GM23338 (cell line): Measurements from ENCODE around the gene ATG16L2. TPM values are rescaled to one million over a fixed set of nuclear protein-coding genes. Genes with fewer than 3 reads are reported as not detected.

Source experiments
- ATAC-seq: fragments of 200-7000 bp; cut with Tn5 transposase; 3 replicates; pipeline ENCODE4 v1.9.1; 2020
- DNase-seq: peaks from one replicate; pipeline ENCODE4 v3.0.0-alpha.2; 2015; ENCODE audit warnings: low spot score
- H2AFZ ChIP-seq: fragments of 200-600 bp; sonication (generic); 2 replicates; pipeline ENCODE4 v1.8.0; 2016; ENCODE audit warnings: antibody characterized with exemption, mild to moderate bottlenecking, moderate library complexity
- H3F3A ChIP-seq: fragments of 200-600 bp; sonication (generic); replicated peaks from 2 replicates; pipeline ENCODE4 v1.8.0; 2017; ENCODE audit warnings: antibody characterized with exemption, mixed run types, low read depth
- H3K27ac ChIP-seq: fragments of 200-600 bp; sonication (generic); 2 replicates; pipeline ENCODE4 v1.6.1; 2016; ENCODE audit warnings: low read depth
- H3K27me3 ChIP-seq: fragments of 200-600 bp; sonication (generic); 2 replicates; pipeline ENCODE4 v1.8.0; 2016; ENCODE audit warnings: mild to moderate bottlenecking, mixed run types, moderate library complexity; ENCODE audit not compliant: insufficient read depth
- H3K36me3 ChIP-seq: fragments of 200-600 bp; sonication (generic); 2 replicates; pipeline ENCODE4 v1.8.0; 2016; ENCODE audit warnings: mild to moderate bottlenecking; ENCODE audit not compliant: insufficient read depth
- H3K4me1 ChIP-seq: fragments of 200-600 bp; sonication (generic); 2 replicates; pipeline ENCODE4 v1.8.0; 2016; ENCODE audit warnings: mild to moderate bottlenecking, moderate library complexity; ENCODE audit not compliant: insufficient read depth
- H3K4me2 ChIP-seq: fragments of 200-600 bp; sonication (generic); 2 replicates; pipeline ENCODE4 v1.7.1; 2017; ENCODE audit warnings: mixed run types
- H3K4me3 ChIP-seq: fragments of 200-600 bp; sonication (generic); 2 replicates; pipeline ENCODE4 v1.6.1; 2016; ENCODE audit warnings: mixed run types
- H3K79me2 ChIP-seq: fragments of 200-600 bp; sonication (generic); replicated peaks from 2 replicates; pipeline ENCODE4 v1.8.0; 2017; ENCODE audit warnings: mild to moderate bottlenecking; ENCODE audit not compliant: insufficient read depth
- H3K9me2 ChIP-seq: fragments of 200-600 bp; sonication (generic); 2 replicates; pipeline ENCODE4 v1.8.0; 2017; ENCODE audit not compliant: insufficient read depth
- H4K20me1 ChIP-seq: fragments of 200-600 bp; sonication (generic); replicated peaks from 2 replicates; pipeline ENCODE4 v1.8.0; 2017; ENCODE audit warnings: mild to moderate bottlenecking; ENCODE audit not compliant: insufficient read depth
- H3K27ac Mint-ChIP-seq: 2 replicates; pipeline ENCODE4 v1.8.0; 2020; ENCODE audit warnings: inconsistent platforms, mild to moderate bottlenecking, moderate library complexity, mixed read lengths
- H3K27me3 Mint-ChIP-seq: 3 replicates; pipeline ENCODE4 v1.8.0; 2022; ENCODE audit warnings: low read depth, mild to moderate bottlenecking, moderate library complexity, mixed read lengths, inconsistent platforms; ENCODE audit not compliant: insufficient read depth, poor library complexity
- H3K36me3 Mint-ChIP-seq: 3 replicates; pipeline ENCODE4 v1.8.0; 2021; ENCODE audit warnings: low read depth, mild to moderate bottlenecking, inconsistent platforms, moderate library complexity, mixed read lengths
- H3K4me1 Mint-ChIP-seq: 3 replicates; pipeline ENCODE4 v1.8.0; 2020; ENCODE audit warnings: mild to moderate bottlenecking, inconsistent platforms, mixed read lengths
- H3K4me3 Mint-ChIP-seq: 3 replicates; pipeline ENCODE4 v1.8.0; 2021; ENCODE audit warnings: moderate library complexity, mild to moderate bottlenecking, inconsistent platforms, mixed read lengths
- H3K9me3 Mint-ChIP-seq: 3 replicates; pipeline ENCODE4 v1.8.0; 2020; ENCODE audit warnings: moderate library complexity, mild to moderate bottlenecking, inconsistent platforms, mixed read lengths
- CREB1 ChIP-seq: fragments of 250-450 bp; sonication (Bioruptor Pico); IDR thresholded peaks from 2 replicates; pipeline ENCODE4 v1.5.0; 2020; ENCODE audit warnings: low read depth, mild to moderate bottlenecking, moderate library complexity
- CTCF ChIP-seq, 2 experiments: fragments of 200-600 bp in 1 of 2; sonication (generic) in 1 of 2; conservative IDR thresholded peaks; 2 replicates each; pipeline versions ENCODE4 v1.5.1 to v1.6.1; 2016 to 2017; ENCODE audit warnings: antibody characterized with exemption in 2 of 2, low read depth in 2 of 2, mild to moderate bottlenecking in 2 of 2, moderate library complexity in 1 of 2
- ETS1 ChIP-seq: IDR thresholded peaks from 2 replicates; pipeline ENCODE4 v1.6.1; 2016; ENCODE audit warnings: antibody characterized with exemption
- EZH2 ChIP-seq: fragments of 200-600 bp; sonication (generic); IDR thresholded peaks from one replicate; pipeline ENCODE4 v1.8.0; 2017; ENCODE audit warnings: antibody characterized with exemption, mild to moderate bottlenecking, low read depth; ENCODE audit not compliant: unreplicated experiment
- EZH2phosphoT487 ChIP-seq: fragments of 200-600 bp; sonication (generic); IDR thresholded peaks from one replicate; pipeline ENCODE4 v1.8.1; 2018; ENCODE audit warnings: antibody characterized with exemption; ENCODE audit not compliant: unreplicated experiment
- JUNB ChIP-seq: IDR thresholded peaks from one replicate; pipeline ENCODE4 v1.6.1; 2016; ENCODE audit warnings: antibody characterized with exemption; ENCODE audit not compliant: unreplicated experiment
- POLR2AphosphoS5 ChIP-seq: IDR thresholded peaks from 2 replicates; pipeline ENCODE4 v1.6.1; 2016; ENCODE audit warnings: antibody characterized with exemption, low read depth
- REST ChIP-seq: IDR thresholded peaks from one replicate; pipeline ENCODE4 v1.6.1; 2018; ENCODE audit warnings: antibody characterized with exemption; ENCODE audit not compliant: unreplicated experiment
- STAT1 ChIP-seq: IDR thresholded peaks from one replicate; pipeline ENCODE4 v1.6.1; 2016; ENCODE audit warnings: antibody characterized with exemption; ENCODE audit not compliant: unreplicated experiment
- ZNF114 ChIP-seq: fragments of 250-450 bp; sonication (Bioruptor Pico); IDR thresholded peaks from 2 replicates; pipeline ENCODE4 v1.5.0; 2020; ENCODE audit warnings: mild to moderate bottlenecking, moderate library complexity
- ZNF331 ChIP-seq: fragments of 250-450 bp; sonication (Bioruptor Pico); IDR thresholded peaks from 2 replicates; pipeline ENCODE4 v1.5.0; 2020; ENCODE audit warnings: low read depth, mild to moderate bottlenecking, moderate library complexity
- polyA plus RNA-seq: library from polyadenylated mRNA; unstranded; fragments of >200 nt; fragmentation: Nextera tagmentation; extraction: Ambion mirVana; gene quantifications from 2 replicates; pipeline ENCODE4 v1.2.1, GENCODE V29; 2016
- total RNA-seq: library from RNA; depleted of rRNA; stranded (reverse); fragments of >200 nt; shearing (Covaris generic); gene quantifications from 2 replicates; pipeline ENCODE4 v1.2.3, GENCODE V29; 2014

The ATG16L2 gene
- total and polyA plus RNA-seq, 2 experiments from 2014 or later: 9.6 to 24.6 TPM

GRCh38 chr11:72834905-72835304 lies 20.7 kb downstream of the ATG16L2 start:
- no peak for DNase-seq
- Mint-ChIP-seq H3K36me3 (no peaks in the 10 kb centered on the region), H3K9me3 (no peaks in the 10 kb centered on the region), H3K27ac (0 out of 2 replicates have a peak overlapping the region, but pooled peaks have one; percentile 0), H3K4me1 (peaks cover 8% of the 10 kb centered on the region; the same call in 2 of the 3 replicates), H3K4me3 (no peak overlapping the region), H3K27me3 (peaks cover 9% of the 10 kb centered on the region)
- no peak overlapping the region for H3K4me2 ChIP-seq
- no peak for ATAC-seq
- H3K79me2 ChIP-seq: no peaks in the 10 kb centered on the region
- H3K9me2 ChIP-seq: no peaks in the 10 kb centered on the region
- no peaks in the 10 kb centered on the region; the same call in 1 of the 2 replicates for H4K20me1 ChIP-seq
- no peaks in the 10 kb centered on the region for H3K36me3 ChIP-seq
- H3K27me3 ChIP-seq: no peaks in the 10 kb centered on the region
- H3F3A ChIP-seq: no peaks in the 10 kb centered on the region
- no peak overlapping the region for H3K27ac ChIP-seq
- H3K4me3 ChIP-seq: no peak overlapping the region
- TF ChIP-seq EZH2 (no peak), ETS1 (no peak), ZNF114 (CRISPR knock-in tag) (no peak), POLR2AphosphoS5 (no peak), REST (no peak), CTCF (conservative IDR thresholded peaks at IDR 0.05; ENCODE audit: low read depth in 2 of 2) (no peak), ZNF331 (CRISPR knock-in tag) (no peak), EZH2phosphoT487 (no peak), STAT1 (no peak)
- peaks cover 7% of the 10 kb centered on the region for H3K4me1 ChIP-seq
- no peak overlapping the region for H2AFZ ChIP-seq

GRCh38 chr11:72836111-72836510 lies 21.9 kb downstream of the ATG16L2 start:
- no peak overlapping the region for H3K27ac ChIP-seq
- no peak for ATAC-seq
- no peak overlapping the region for H3K27ac Mint-ChIP-seq

More at GRCh38 chr11:72836111-72836510, 21.9 kb downstream of the ATG16L2 start:
- H3K9me2 ChIP-seq: no peaks in the 10 kb centered on the region
- no peaks in the 10 kb centered on the region for H3K79me2 ChIP-seq
- H4K20me1 ChIP-seq: no peaks in the 10 kb centered on the region; the same call in 1 of the 2 replicates
- no peaks in the 10 kb centered on the region for H3K36me3 ChIP-seq
- no peak overlapping the region for H3K4me2 ChIP-seq
- H3K27me3 Mint-ChIP-seq: peaks cover 9% of the 10 kb centered on the region
- no peaks in the 10 kb centered on the region for H3K27me3 ChIP-seq
- no peak overlapping the region for H3K4me3 Mint-ChIP-seq
- H3K4me1 Mint-ChIP-seq: peaks cover 8% of the 10 kb centered on the region; the same call in 2 of the 3 replicates
- no peaks in the 10 kb centered on the region for H3F3A ChIP-seq
- H3K4me3 ChIP-seq: no peak overlapping the region
- no peaks in the 10 kb centered on the region for H3K9me3 Mint-ChIP-seq
- no peaks in the 10 kb centered on the region for H3K36me3 Mint-ChIP-seq
- no peak overlapping the region for H2AFZ ChIP-seq
- TF ChIP-seq CREB1 (CRISPR knock-in tag) (no peak), CTCF (conservative IDR thresholded peaks at IDR 0.05; ENCODE audit: low read depth in 2 of 2) (no peak), JUNB (no peak)
- H3K4me1 ChIP-seq: peaks cover 7% of the 10 kb centered on the region
- no peak for DNase-seq
